MG63 (cell line): Measurements from ENCODE around the gene SNX11. TPM values are rescaled to one million over a fixed set of nuclear protein-coding genes. Genes with fewer than 3 reads are reported as not detected.
"Not testable (repeated sequence)": the region's sequence is repeated elsewhere in the genome, so short reads cannot be mapped to it uniquely, and the experiment has no call there.

Source experiments
- DNase-seq: peaks from one replicate; pipeline ENCODE4 v3.0.0-alpha.2; 2020
- H3K27me3 ChIP-seq: fragments of 250-450 bp; sonication (Bioruptor Pico); 2 replicates; pipeline ENCODE4 v1.5.1; 2020; ENCODE audit warnings: mild to moderate bottlenecking, moderate library complexity
- H3K36me3 ChIP-seq: fragments of 250-450 bp; sonication (Bioruptor Pico); 2 replicates; pipeline ENCODE4 v1.5.1; 2020; ENCODE audit warnings: mild to moderate bottlenecking, moderate library complexity
- H3K4me3 ChIP-seq: fragments of 250-450 bp; sonication (Bioruptor Pico); 2 replicates; pipeline ENCODE4 v1.5.1; 2020; ENCODE audit warnings: mild to moderate bottlenecking, moderate library complexity
- H3K9me3 ChIP-seq: fragments of 250-450 bp; sonication (Bioruptor Pico); 2 replicates; pipeline ENCODE4 v1.5.1; 2020; ENCODE audit warnings: mild to moderate bottlenecking, moderate library complexity
- total RNA-seq: library from RNA; depleted of rRNA; stranded (reverse); fragments of >200 nt; shearing (Covaris generic); gene quantifications from 2 replicates; pipeline ENCODE4 v1.2.3, GENCODE V29; 2014; ENCODE audit warnings: low replicate concordance

SNX11 gene
- total RNA-seq, 1 experiment from 2014 or later, result 19.7 TPM

DNA sequence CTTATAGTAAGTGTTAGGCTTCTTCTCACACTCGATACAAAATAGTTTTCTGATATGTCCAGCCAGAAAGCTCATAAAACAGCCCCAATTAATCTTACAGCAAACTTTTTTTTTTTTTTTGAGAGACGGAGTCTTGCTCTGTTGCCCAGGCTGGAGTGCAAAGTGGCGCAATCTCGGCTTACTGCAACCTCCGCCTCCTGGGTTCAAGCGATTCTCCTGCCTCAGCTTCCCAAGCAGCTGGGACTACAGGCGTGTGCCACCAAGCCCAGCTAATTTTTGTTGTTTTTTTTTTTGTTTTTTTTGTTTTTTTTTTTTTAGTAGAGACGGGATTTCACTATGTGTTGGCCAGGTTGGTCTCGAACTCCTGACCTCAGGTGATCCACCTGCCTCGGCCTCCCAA is 30.4 kb upstream of the SNX11 start:
- DNase-seq, H3K9me3 ChIP-seq, H3K4me3 ChIP-seq, H3K27me3 ChIP-seq: not testable (repeated sequence)
- H3K36me3 ChIP-seq, result peaks cover 53% of the 10 kb centered on the region

DNA sequence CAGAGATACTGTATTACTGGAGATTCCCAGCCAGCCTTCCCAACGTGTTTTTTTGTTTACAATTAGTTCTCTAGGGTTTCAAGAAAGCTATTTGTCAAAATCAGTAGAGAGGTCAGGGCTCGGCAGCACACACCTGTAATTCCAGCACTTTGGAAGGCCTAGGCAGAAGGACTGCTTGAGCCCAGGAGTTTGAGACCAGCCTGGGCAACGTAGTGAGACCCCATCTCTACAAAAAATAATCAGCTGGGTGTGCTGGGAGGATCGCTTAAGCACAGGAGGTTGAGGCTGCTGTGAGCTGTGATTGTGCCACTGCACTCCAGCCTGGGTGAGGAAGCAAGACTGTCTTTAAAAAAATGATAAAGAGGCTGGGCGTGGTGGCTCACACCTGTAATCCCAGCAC is 25.7 kb upstream of the SNX11 start:
- no peak for DNase-seq
- Histone ChIP-seq H3K36me3 (peaks cover 21% of the 10 kb centered on the region), H3K27me3 (no peaks in the 10 kb centered on the region), H3K9me3 (no peaks in the 10 kb centered on the region), H3K4me3 (no peak overlapping the region)

DNA sequence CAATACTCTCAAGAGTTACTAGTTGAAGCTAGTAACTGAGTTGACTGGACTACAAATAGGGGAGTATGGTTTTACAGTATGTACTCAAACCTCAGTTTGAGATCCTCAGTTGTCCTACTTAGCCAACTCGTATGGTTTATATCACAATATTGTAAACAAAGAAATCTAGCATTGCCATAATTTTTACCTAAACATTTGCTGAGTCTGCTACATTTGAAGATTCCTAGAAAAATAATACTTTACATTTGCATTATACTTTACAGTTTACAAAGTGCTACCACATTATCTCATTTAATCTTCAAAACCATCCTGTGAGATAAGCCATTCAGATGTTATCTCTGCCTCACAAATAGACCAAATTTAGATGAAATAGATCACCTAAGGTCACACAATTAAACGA is 22.6 kb upstream of the SNX11 start:
- no peak overlapping the region for H3K4me3 ChIP-seq
- no peaks in the 10 kb centered on the region for H3K27me3 ChIP-seq
- no peak for DNase-seq
- no peaks in the 10 kb centered on the region for H3K9me3 ChIP-seq
- peaks cover 16% of the 10 kb centered on the region for H3K36me3 ChIP-seq

DNA sequence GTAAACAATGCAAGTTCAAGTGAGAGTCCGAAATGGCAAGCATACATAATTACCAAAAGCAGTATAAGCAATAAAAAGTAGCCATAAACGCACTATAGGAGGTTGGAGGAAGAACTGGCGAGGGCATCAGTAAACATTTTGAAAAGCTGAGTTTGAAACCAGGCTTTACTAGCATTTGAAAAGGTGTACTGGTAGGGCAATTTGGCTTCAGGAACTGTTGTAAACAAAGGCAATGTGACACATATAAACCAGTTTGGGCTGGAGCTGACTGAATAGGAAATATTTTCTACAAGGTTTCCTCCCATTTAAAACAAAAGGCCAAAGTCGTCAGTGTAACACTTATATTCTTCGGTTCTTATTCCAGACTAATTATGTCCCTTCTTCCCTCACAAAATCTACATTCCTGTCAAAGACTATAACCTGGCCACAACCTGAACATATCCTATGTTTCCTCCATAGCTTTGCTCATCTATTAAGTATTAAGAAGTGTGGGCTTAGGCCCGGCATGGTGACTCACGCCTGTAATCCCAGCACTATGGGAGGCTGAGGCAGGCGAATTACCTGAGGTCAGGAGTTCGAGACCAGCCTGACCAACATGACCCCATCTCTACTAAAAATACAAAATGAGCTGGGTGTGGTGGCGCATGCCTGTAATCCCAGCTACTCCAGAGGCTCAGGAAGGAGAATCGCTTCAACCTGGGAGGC is 14.1 kb upstream of the SNX11 start:
- DNase-seq, result no peak
- H3K27me3 ChIP-seq, result no peaks in the 10 kb centered on the region
- H3K36me3 ChIP-seq, result peaks cover 42% of the 10 kb centered on the region
- no peak overlapping the region for H3K4me3 ChIP-seq
- no peaks in the 10 kb centered on the region for H3K9me3 ChIP-seq

DNA sequence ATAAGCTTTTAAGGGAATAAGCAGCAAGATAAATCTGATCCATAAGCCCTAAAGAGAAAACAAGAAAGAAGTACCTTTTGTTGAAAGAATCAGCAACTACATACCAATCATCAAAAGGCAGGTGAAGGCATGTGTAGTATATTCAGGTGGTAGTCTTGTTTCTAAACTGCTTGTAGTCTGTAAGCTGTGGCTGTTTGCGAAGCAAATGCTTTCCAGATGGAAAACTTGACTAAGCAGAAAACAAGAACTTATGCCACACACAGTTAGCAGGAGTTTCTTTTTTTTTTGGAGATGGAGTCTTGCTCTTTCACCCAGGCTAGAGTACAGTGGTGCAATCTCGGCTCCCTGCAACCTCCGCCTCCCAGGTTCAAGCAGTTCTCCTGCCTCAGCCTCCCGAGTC is 12.0 kb upstream of the SNX11 start:
- H3K27me3 ChIP-seq, result no peaks in the 10 kb centered on the region
- no peaks in the 10 kb centered on the region for H3K9me3 ChIP-seq
- H3K4me3 ChIP-seq, result no peak overlapping the region
- peaks cover 51% of the 10 kb centered on the region for H3K36me3 ChIP-seq
- no peak for DNase-seq

DNA sequence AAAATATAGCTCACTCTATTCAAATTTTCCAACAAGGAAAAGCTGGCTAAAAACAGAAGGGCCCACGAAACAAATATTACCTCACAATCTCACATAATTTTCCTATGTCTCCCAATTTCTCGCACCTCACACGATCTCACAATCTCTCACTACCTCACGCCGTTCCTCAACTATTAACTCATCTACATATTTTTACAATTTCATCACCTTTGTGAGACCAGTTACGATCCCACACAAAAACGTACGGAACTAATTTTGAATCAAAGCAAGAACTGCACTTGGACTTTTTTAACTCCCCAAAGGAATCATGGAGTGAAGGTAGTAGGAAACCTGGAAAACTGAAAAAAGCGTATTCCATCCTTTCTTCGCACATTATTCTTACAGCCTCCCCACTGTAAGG is 7.4 kb upstream of the SNX11 start:
- Histone ChIP-seq H3K4me3 (peak overlapping the region; percentile 73), H3K9me3 (peaks cover 6% of the 10 kb centered on the region), H3K36me3 (peaks cover 28% of the 10 kb centered on the region), H3K27me3 (no peaks in the 10 kb centered on the region)
- no peak for DNase-seq

DNA sequence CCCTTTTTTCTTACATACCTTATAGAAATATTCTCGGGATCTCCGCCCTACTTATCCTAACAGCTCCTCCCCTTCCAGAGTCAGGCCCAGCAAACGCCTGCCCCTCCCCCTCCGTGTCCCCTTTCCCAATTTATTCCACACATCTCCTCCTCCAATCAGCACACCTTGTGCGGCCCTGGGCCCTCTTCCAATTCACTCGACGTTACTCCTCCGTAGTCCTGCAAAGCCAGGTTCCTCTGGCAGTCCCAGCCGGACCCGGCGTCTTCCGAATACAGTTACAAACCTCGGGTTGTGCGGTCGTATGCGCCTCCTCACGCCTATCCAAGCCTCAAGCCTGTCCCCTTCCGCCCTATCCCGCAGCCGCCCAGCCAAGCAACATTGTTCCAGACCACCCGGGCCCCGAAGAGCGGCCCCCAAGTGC is 7.0 kb upstream of the SNX11 start:
- H3K4me3 ChIP-seq, result peak overlapping the region; percentile 73
- DNase-seq, result peak; percentile 70
- peaks cover 6% of the 10 kb centered on the region for H3K9me3 ChIP-seq

DNA sequence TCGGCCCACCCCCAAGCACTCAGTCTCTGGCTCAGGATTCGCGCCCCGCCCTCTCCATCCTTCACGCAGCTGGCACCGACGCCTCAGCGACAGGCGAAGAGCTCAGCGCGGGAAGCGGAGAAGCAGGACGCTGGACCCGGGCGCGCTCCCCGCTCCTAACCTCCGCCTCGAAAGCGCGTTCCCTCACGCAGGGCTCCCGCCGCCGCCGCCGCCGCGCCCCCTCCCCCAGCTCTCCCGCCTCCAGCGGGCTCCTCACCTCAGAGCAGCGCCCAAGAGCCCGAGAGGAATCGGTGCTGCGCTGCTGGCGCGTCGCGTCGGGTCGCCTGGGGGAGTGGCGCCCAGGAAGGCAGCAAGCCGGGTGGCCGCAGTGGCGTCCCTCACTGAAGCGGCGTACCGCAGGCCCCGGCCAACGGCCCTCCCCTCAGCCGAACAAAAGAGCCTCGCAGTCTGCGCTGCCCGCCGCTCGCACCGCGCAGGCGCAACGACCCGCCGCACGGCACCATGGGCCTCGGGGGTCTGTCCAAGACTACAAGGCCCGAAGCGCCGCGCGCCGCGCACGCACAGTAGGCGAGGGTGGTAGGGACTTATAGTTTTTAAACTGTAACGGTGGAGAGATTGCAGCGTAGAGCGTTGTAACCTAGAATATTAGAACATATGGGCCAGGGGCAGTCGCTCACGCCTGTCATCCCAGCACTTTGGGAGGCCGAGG is 6.4 kb upstream of the SNX11 start, which contains the start of gene CBX1:
Gene CBX1, minus strand, starts transcription at position 467 of the 709 bp plus-strand sequence. CDS start 24,474 bp downstream, outside the sequence.
- peaks cover 19% of the 10 kb centered on the region for H3K36me3 ChIP-seq
- DNase-seq, result peak; percentile 97
- no peaks in the 10 kb centered on the region for H3K27me3 ChIP-seq
- peak within 1 kb of the TSS; percentile 73 for H3K4me3 ChIP-seq
- H3K9me3 ChIP-seq, result peaks cover 6% of the 10 kb centered on the region

More for the DNA sequence above, 7.0 kb upstream of the SNX11 start:
- Histone ChIP-seq H3K27me3 (no peaks in the 10 kb centered on the region), H3K36me3 (peaks cover 24% of the 10 kb centered on the region)

DNA sequence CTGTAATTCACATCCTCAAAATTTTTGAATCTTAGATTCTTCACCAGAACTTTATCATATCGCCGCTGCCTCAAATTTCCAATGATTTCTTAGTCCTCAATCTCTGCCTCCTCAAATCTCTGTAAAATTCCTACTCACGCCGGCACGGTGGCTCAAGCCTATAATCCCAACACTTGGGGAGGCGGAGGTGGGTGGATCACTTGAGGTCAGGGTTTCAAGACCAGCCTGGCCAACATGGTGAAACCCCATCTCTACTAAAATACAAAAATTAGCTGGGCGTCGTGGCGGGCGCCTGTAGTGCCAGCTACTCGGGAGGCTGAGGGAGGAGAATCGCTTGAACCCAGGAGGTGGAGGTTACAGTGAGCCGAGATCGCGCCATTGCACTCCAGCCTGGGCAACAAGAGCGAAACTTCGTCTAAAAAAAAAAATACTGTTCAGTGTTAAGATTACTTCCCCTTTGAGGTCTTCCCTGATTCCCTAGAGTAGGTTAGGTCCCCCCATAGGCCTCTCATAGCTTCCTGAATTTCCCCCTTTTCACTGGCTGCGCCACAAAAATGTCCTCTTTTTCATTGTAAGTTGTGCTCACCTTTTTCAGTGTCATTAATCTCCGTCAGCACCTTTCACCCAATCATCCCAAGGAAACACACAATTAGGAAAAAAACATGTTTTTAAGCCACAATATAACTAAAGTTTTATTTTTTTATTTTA is 5.4 kb upstream of the SNX11 start:
- no peak overlapping the region for H3K4me3 ChIP-seq

DNA sequence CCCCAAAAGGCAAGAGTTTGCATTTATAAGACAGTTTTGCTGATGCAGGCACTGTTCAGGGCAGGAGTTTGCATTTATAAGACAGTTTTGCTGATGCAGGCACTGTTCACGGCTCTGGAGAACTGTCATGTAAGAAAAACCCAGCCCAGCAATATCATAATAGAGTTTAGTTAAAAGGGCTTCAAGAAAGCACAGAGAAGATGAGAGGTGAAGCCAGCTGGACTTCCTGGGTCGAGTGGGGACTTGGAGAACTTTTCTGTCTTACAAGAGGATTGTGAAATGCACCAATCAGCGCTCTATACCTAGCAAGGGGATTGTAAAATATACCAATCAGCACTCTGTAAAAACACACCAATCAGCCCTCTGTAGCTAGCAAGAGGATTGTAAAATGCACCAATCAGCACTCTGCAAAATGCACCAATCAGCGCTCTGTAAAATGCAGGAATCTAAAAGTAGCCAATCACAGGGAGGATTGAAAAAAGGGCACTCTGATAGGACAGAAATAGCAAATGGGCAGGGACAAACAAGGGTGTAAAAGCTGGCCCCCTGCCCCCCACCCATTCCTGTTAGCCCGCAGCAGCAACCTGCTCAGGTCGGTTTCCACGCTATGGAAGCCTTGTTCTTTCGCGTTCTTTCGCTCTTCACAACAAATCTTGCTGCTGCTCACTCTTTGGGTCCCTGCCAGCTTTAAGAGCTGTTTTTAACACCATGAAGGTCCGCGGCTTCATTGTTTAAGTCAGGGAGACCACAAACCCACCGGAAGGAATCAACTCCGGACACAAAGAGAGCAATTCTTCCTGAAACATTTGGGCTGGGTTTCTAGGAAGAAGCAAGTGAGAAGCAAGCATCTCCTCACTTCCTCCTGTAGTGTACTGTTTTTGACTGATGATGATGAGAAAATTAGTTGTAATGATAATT is 4.5 kb upstream of the SNX11 start:
- H3K36me3 ChIP-seq, result peaks cover 12% of the 10 kb centered on the region
- H3K9me3 ChIP-seq, result peaks cover 6% of the 10 kb centered on the region
- no peaks in the 10 kb centered on the region for H3K27me3 ChIP-seq
- no peak overlapping the region for H3K4me3 ChIP-seq
- DNase-seq, result no peak

More for the DNA sequence above, 5.4 kb upstream of the SNX11 start:
- Histone ChIP-seq H3K36me3 (peaks cover 12% of the 10 kb centered on the region), H3K9me3 (peaks cover 6% of the 10 kb centered on the region), H3K27me3 (no peaks in the 10 kb centered on the region)
- no peak for DNase-seq

DNA sequence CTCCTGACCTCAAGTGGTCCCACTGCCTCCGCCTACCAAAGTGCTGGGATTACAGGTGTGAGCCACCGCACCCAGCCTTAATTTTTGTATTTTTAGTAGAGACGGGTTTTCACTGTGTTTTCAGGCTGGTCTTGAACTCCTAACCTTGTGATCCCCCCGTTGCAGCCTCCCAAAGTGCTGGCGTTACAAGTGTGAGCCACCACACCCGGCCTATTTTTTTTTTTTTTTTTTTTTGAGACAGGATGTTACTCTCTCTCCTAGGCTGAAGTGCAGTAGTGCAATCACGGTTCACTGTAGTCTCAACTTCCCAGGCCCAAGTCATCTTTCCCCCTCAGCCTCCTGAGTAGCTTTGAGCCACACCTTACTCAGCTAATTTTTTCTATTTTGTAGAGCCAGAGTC is 3.1 kb upstream of the SNX11 start:
- H3K9me3 ChIP-seq, result peaks cover 6% of the 10 kb centered on the region
- H3K36me3 ChIP-seq, result peaks cover 3% of the 10 kb centered on the region
- no peaks in the 10 kb centered on the region for H3K27me3 ChIP-seq
- H3K4me3 ChIP-seq, result no peak overlapping the region
- DNase-seq, result no peak

DNA sequence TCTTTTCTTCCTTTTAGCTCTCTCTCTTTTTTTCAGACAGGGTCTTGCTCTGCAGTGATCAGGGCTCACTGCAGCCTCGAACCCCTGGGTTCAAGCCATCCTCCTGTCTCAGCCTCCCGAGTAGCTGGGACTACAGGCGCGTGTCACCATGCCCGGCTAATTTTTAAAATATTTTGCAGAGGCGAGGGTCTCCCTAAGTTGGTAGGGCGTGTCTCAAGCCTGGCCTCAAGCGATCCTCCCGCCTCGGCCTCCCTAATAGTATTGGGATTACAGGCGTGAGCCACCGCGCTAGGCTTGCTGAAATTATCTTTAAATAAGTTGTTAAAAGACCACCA is 797 bp upstream of the SNX11 start:
- H3K4me3 ChIP-seq, result peak overlapping the region; percentile 95
- no peaks in the 10 kb centered on the region for H3K27me3 ChIP-seq
- peaks cover 6% of the 10 kb centered on the region for H3K9me3 ChIP-seq
- DNase-seq, result no peak
- no peaks in the 10 kb centered on the region for H3K36me3 ChIP-seq

DNA sequence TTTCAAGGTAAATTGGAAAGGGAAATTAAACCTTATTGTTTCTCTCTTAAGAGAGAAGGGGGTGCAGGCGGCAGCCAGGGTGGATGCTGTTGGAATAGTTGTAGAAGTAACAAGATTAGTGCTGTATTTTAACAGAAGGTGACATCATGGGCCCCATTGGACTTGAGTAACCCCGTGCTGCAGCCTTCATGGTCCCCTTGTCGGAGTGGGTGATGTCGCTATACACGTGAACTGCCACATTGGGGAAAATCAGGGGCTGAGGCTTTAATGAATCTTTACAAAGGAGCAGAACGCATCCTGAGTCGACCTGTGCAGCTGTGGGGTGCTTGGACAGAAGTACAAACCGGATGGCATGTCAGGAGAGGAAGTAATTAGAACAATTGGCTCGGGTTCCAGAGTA is 3.2 kb downstream of the SNX11 start:
- Histone ChIP-seq H3K9me3 (no peaks in the 10 kb centered on the region; the same call in 1 of the 2 replicates), H3K4me3 (no peak overlapping the region), H3K27me3 (no peaks in the 10 kb centered on the region), H3K36me3 (peaks cover 16% of the 10 kb centered on the region)
- no peak for DNase-seq

DNA sequence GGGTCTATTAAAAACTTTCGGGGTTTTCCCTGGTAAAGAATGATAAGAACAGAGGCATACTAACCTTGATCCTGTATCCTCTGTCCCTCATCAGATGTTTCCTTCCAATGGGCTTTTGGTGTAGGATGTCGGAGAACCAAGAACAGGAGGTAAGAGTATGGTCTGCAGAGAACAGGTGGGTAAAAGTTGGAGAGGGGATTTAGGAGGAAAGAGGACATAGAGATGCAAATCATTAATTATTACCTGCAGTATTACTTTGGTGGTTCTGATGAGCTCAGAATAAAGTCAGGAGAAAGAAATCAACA is 4.3 kb downstream of the SNX11 start:
- no peak overlapping the region for H3K4me3 ChIP-seq
- H3K36me3 ChIP-seq, result peaks cover 22% of the 10 kb centered on the region
- no peaks in the 10 kb centered on the region for H3K27me3 ChIP-seq
- H3K9me3 ChIP-seq, result no peaks in the 10 kb centered on the region; the same call in 1 of the 2 replicates
- no peak for DNase-seq

DNA sequence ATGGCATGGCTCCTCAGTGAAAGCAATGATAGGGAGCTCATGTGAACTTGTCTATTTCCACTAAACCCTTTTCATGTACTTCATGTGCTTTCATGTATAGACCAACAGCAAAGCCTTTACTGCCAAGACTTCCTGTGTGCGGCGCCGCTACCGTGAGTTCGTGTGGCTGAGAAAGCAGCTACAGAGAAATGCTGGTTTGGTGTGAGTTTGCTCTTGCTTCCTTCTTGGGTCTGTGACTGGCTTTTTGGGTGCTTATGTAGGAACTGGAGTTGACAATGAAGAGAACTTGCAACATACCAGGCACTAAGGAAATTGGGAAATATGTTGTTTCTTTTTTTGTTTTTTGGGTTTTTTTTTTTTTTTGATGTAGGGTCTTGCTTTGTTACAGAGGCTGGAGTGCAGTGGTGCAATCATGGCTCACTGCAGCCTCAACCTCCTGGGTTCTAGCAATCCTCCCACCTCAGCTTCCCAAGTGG is 5.7 kb downstream of the SNX11 start:
- H3K36me3 ChIP-seq, result peaks cover 22% of the 10 kb centered on the region
- no peak for DNase-seq
- no peak overlapping the region for H3K4me3 ChIP-seq
- H3K27me3 ChIP-seq, result no peaks in the 10 kb centered on the region
- H3K9me3 ChIP-seq, result no peaks in the 10 kb centered on the region; the same call in 1 of the 2 replicates

DNA sequence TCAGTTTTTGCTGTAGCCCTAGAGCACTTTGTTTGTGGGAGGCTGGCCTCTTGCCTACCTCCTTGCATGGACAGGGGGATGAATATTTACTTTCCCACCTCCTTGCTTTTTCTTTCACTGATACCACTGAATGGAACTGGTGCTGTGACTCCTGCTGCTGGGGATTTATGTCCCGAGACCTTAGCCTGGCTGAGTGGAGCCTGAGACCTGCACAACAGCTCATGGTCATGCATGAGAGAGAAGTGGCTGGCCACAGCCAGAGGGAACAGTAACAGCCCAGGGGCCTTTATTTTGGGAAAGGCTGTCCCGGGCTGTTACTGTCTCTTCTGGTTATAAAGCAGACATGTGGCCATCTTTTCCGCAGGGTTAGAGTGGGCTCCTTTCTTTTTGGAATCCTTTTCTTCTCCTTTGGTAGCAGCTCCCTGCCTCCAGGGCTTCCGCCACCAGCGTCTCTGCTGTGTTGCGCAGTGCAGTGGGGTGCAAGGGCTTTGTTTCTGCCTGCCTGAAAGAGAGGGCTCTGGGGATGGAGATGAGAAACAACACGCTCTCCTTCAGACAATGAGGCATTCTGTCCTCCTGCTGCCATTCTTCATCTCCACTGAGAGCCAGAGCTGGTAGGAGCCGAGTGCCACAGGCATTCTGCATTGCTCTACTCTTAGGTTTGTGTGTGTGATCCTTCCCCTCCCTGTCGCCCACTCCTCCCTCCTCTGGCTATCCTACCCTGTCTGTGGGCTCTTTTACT is 14.5 kb downstream of the SNX11 start:
- DNase-seq, result no peak
- H3K36me3 ChIP-seq, result peaks cover 42% of the 10 kb centered on the region

More for the DNA sequence above, 14.5 kb downstream of the SNX11 start:
- Histone ChIP-seq H3K9me3 (no peaks in the 10 kb centered on the region), H3K27me3 (no peaks in the 10 kb centered on the region), H3K4me3 (no peak overlapping the region)
